Measurements from ENCODE around the gene ARSH.
"Not testable (repeated sequence)": the region's sequence is repeated elsewhere in the genome, so short reads cannot be mapped to it uniquely, and the experiment has no call there.

Gene ARSH

DNA sequence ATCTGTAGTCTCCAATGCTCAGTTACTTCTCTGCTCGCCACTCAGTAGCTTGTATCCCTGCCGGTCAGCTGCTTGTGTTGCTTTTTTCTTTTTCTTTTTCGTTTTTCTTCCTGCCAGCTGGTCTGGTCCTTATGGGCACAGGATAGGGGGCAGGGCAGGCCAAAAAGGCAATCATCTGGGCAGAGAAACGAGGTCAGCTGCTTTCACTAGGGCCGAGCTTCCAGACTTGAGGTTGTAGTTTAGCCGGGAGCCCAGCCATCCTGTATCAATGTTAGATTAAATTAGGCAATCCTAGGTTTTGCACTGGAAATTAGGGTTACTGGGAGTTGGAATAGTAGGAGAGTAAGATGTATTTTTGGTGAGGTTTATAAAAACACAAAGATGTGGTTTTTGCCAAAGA, 38.3 kb downstream of the ARSH start:
- DNase-seq: no peak

DNA sequence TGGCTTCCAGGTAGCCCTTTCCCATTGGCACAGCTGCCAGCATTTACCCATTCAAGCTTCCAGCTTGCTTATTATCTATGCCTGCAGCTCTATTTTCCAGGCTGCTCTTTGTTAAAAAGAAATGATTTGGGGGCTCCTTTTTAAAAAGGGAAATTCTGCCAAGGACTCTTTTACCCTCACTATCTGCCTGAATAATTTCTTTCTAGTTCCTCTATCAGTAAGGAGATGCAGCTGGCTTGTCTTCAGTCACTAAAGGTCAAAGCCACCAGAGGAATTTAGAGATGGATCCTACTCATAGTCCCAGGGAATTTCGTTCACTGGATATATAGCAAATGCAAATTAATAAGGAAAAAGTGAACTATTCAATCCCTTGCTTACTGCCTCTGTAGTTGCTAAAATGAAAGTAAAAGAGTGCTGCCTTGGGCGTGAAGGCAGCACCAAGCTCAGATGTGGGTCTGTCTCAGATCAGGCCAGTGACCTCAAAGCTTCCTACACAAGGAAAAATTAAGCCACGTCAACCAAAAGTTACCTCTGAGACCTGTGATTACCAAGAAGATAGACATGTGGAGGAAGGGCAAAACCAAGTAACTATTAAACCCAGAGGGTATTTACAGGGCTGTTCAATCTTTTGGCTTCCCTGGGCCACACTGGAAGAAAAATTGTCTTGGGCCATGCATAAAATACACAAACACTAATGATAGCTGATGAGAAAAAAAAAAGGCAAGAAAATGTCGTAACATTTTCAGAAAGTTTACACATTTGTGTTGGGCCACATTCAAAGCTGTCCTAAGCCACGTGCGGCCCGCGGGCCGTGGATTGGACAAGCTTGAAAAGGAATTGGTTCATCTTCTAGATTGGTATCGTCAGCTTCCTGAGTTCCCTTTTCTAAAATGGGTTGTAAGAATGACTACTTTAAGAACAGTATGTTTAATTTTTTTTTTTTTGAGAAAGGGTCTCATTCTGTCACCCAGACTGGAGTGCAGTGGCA, 40.2 kb downstream of the ARSH start:
- DNase-seq: no peak

DNA sequence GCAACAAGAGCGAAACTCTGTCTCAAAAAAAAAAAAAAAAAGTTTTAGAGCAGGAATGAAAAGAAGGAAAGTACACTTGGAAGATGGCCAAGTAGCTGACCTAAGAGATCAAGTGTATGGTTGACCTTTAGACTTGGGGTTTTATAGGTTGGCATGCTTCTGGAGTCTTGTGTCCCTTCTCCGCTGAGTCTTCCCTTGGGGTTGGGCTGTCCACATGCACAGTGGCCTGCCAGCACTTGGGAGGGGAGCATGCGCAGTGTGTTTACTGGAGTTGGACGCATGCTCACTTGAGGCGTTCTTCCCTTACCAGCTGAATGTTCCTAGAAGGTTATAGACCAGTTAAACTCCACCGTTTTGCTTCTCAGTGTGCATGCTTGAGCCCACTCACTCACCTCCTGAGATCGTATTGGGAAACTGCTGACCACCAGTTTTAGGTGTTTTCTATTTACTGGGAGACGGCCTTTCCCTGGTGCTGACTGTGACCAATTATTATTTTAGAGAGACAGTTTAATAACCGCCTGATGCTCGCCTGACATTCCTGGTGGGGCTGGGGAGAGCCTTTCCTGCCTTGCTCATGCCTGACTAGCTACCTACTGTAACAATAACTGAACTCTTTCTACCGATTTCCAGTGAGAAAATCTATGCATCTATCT, 44.3 kb downstream of the ARSH start:
- DNase-seq: not testable (repeated sequence)

DNA sequence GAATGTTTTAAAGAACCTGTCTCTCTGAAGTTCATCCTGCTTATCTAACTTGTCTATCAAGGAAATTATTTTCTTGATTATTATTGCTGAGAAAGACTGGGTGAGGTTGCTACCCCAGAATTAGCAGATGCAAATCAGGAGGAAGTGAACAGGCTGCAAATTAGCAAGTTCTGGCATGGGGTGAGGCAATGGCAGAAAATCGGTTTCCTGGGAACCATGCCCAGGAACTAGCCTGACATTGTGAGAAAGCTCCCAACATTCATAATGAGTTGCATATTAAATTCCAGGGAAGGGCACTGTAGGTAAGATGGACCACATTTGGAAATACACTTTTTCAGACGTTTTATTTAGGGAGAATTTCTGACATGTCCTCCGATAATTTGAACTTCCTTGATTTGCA, 46.5 kb downstream of the ARSH start:
- DNase-seq: no peak

DNA sequence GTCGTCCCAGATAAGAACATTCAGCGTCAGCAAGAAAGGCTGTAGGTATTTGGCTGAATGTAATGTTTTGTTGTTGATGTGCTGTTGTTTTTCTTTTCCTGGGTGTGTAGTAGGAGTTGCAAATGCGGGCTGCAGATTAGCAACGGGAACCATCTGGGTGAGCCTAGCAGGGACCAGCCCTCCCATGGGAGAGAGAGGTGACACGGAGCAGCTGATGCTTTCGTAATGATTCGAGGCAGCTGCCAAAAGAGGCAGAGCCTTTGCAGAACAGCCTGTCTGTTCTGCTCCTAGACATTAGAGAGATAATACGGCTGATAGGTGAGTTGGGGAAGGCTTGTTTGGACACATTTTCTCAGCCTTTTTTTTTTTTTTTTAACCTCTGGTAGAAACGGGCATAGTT, 60.2 kb downstream of the ARSH start:
- DNase-seq: no peak

DNA sequence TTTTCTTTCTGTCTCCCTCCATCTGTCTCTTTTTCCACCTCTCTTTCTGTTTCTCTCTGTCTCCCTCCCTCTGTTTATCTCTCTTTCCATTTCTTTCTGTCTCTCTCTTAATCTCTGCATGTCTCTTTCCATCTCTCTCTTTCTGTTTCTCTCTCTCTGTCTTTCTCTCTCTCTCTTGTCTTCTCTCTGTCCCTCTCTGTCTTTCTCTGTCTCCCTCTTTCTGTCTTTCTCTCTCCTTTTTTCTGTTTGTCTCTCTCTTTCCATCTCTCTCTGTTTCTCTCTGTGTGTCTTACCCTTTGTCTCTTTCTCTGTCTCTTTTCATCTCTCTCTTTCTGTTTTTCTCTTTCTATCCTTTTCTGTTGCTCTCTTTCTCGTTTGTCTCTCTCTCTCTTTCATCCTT, 69.6 kb downstream of the ARSH start:
- no peak for DNase-seq

DNA sequence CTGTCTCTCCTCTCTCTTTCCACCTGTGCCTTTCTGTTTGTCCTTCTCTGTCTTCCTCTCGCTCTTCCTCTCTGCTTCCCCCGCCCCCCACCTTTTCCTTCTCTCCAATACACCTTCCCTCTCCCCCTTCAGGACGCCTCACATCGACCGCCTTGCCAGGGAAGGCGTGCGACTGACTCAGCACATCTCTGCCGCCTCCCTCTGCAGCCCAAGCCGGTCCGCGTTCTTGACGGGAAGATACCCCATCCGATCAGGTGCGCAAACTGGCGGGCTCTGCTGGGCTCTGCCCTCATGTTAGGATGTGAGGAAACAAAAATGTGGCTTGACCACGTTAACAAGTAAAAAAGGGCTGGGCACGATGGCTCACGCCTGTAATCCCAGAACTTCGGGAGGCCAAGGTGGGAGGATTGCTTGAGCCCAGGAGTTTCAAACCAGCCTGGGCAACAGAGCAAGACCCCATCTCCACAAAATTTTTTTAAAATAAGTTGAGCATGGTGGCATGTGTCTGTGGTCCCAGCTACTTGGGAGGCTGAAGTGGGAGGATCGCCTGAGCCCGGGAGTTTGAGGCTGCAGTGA, 70.2 kb downstream of the ARSH start:
- DNase-seq: no peak
